ENCODE measurements around the gene OPHN1.
"Not testable (repeated sequence)": the region's sequence is repeated elsewhere in the genome, so short reads cannot be mapped to it uniquely, and the experiment has no call there.

DNA sequence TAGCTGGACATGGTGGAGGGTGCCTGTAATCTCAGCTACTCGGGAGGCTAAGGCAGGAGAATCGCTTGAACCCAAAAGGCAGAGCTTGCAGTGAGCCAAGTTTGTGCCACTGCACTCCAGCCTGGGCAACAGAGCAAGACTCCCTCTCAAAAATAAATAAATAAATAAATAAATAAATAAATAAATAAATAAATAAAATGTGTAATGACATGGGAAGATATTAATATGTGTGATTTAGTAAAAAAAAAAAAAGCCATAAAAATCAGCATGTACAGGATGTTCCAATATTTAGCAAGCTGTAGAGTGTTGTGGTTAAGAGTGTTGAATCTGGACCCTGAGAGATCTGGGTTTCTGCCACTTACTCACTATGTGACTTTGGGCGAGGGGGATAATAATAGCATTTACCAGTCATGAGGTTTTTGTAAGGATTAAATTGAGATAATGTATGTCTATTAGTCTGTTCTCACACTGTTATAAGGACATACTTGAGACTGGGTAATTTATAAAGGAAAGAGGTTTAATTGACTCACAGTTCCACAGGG lies 43.8 kb downstream of the OPHN1 start:
- not testable (repeated sequence) for TF ChIP-seq POLR2AphosphoS5 (IDR thresholded peaks at IDR 0.05; ENCODE audit: low read depth); EZH2 (IDR thresholded peaks at IDR 0.05; ENCODE audit: low read depth, unreplicated experiment); ZNF331 (CRISPR knock-in tag; IDR thresholded peaks at IDR 0.05; ENCODE audit: low read depth); CREB1 (CRISPR knock-in tag; IDR thresholded peaks at IDR 0.05; ENCODE audit: low read depth)
- TF ChIP-seq, protein P1, sequence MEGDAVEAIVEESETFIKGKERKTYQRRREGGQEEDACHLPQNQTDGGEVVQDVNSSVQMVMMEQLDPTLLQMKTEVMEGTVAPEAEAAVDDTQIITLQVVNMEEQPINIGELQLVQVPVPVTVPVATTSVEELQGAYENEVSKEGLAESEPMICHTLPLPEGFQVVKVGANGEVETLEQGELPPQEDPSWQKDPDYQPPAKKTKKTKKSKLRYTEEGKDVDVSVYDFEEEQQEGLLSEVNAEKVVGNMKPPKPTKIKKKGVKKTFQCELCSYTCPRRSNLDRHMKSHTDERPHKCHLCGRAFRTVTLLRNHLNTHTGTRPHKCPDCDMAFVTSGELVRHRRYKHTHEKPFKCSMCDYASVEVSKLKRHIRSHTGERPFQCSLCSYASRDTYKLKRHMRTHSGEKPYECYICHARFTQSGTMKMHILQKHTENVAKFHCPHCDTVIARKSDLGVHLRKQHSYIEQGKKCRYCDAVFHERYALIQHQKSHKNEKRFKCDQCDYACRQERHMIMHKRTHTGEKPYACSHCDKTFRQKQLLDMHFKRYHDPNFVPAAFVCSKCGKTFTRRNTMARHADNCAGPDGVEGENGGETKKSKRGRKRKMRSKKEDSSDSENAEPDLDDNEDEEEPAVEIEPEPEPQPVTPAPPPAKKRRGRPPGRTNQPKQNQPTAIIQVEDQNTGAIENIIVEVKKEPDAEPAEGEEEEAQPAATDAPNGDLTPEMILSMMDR (conservative IDR thresholded peaks at IDR 0.05; ENCODE audit: low read depth in 2 of 2), result not testable (repeated sequence)
